OCI-LY7 (cell line): Measurements from ENCODE around the gene FKBP2.

ENCODE experiments used
- CTCF ChIP-seq: fragments of 200-600 bp; sonication (generic); conservative IDR thresholded peaks from 2 replicates; pipeline ENCODE4 v1.5.1; 2014; ENCODE audit warnings: mild to moderate bottlenecking, antibody characterized with exemption, low read length, moderate library complexity, mixed read lengths
- EZH2phosphoT487 ChIP-seq: fragments of 200-600 bp; sonication (generic); IDR thresholded peaks from 2 replicates; pipeline ENCODE4 v1.6.1; 2018; ENCODE audit warnings: low read depth, borderline replicate concordance, mild to moderate bottlenecking, mixed run types, antibody characterized with exemption, low read length, moderate library complexity, mixed read lengths

GRCh38 chr11:64261556-64262080, 20.7 kb downstream of the FKBP2 start:
- TF ChIP-seq CTCF (no peak), EZH2phosphoT487 (no peak)
